Calu3 (cell line): ENCODE results near the gene CHST12. TPM values are rescaled to one million over a fixed set of nuclear protein-coding genes. Genes with fewer than 3 reads are reported as not detected.

Source experiments
- BruUV-seq: library from RNA; stranded (reverse); fragments of 400-500 nt; replicated peaks from 2 replicates; lab custom pipeline; 2021; lab: Mats Ljungman, UMichigan
- CTCF ChIA-PET: fragments of 300-600 bp; sonication (Branson Sonifier 250); formaldehyde crosslinking; loops from one replicate; lab custom pipeline; 2022; ENCODE audit warnings: antibody characterized with exemption; lab: Charles Lee
- DNase-seq: peaks from one replicate; pipeline ENCODE4 v3.0.0; 2022
- H3K27ac Mint-ChIP-seq: one replicate; pipeline ENCODE4 v1.8.0; 2022; ENCODE audit warnings: mixed read lengths; ENCODE audit not compliant: unreplicated experiment
- H3K27me3 Mint-ChIP-seq: one replicate; pipeline ENCODE4 v1.8.0; 2022; ENCODE audit warnings: mixed read lengths; ENCODE audit not compliant: unreplicated experiment
- H3K36me3 Mint-ChIP-seq: one replicate; pipeline ENCODE4 v1.8.0; 2022; ENCODE audit warnings: mild to moderate bottlenecking, moderate library complexity, mixed read lengths; ENCODE audit not compliant: insufficient read depth, unreplicated experiment
- H3K4me1 Mint-ChIP-seq: one replicate; pipeline ENCODE4 v1.8.0; 2022; ENCODE audit warnings: mild to moderate bottlenecking, low read depth, mixed read lengths; ENCODE audit not compliant: unreplicated experiment
- H3K4me3 Mint-ChIP-seq: one replicate; pipeline ENCODE4 v1.8.0; 2022; ENCODE audit warnings: mild to moderate bottlenecking, low read depth, moderate library complexity, mixed read lengths; ENCODE audit not compliant: unreplicated experiment
- H3K9me3 Mint-ChIP-seq: one replicate; pipeline ENCODE4 v1.8.0; 2022; ENCODE audit warnings: low read depth, mixed read lengths; ENCODE audit not compliant: unreplicated experiment
- CTCF ChIP-seq: fragments of 200-600 bp; IDR thresholded peaks from one replicate; pipeline ENCODE4 v1.8.0; 2022; ENCODE audit warnings: antibody characterized with exemption; ENCODE audit not compliant: unreplicated experiment
- intact Hi-C: fragments of 100-400 bp; cut with micrococcal nuclease; formaldehyde crosslinking; loops from one replicate; pipeline ENCODE4 v1.10.0; 2022; ENCODE audit not compliant: unreplicated experiment
- total RNA-seq: library from RNA; stranded (reverse); gene quantifications from 2 replicates; pipeline ENCODE4 v1.2.3, GENCODE V29; 2022

Gene CHST12
- total RNA-seq, 1 experiment from 2014 or later = 21.2 TPM

DNA sequence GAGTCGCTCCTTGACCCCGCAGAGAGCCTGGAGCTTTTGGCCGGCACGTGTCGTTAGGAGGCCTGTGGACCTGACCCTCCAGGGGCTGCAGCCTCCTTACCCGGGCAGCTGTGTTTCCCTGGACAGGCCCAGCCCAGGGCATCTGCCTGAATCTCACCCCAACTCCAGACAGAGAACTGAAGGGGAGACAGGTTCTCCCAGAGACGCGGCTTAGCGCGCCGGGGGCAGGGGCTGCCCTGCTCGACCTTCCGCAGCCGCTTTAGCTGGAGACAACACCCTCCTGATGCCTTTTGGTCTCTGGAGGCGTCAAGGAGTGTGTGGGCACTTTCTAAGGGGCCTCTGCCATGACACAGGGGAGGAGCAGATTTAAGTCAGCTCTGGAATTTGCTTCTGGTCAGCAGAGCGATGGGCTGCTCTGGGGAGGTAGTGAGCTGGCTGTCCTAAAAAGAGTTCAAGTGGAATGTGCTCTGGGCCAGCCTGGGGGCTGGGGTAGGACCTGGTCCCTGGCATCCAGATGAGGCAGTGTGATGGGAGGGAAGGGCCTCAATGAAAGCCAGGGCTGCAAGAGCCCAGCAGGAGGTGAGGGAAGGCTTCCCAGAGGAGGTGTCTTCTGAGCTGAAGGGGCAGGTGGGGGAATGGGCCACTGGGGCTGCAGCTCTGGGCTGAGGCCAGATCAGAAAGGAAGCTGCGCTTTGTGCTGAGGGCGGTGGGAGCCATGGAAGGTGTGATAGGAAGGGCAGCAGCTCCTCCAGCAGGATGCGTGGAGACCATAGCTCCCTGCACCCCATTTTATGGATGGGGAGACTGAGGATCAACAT, 67.0 kb downstream of the CHST12 start:
- CTCF ChIA-PET = interaction anchor here (0.5 to 3.8 kb wide), 7 partner anchors 13 to 588 kb away, joined by 3 to 69 read pairs (median 5); no protein-coding TSS in a partner anchor
- no peak for TF ChIP-seq CTCF
- H3K36me3 Mint-ChIP-seq = peaks cover 4% of the 10 kb centered on the region
- H3K27me3 Mint-ChIP-seq = peaks cover 24% of the 10 kb centered on the region
- H3K9me3 Mint-ChIP-seq = no peaks in the 10 kb centered on the region
- no peak for DNase-seq
- intact Hi-C loops = no loop called here
- H3K4me3 Mint-ChIP-seq = no peak overlapping the region
- H3K4me1 Mint-ChIP-seq = peaks cover 20% of the 10 kb centered on the region
- H3K27ac Mint-ChIP-seq = no peak overlapping the region
- no TSS peak for BruUV-seq

DNA sequence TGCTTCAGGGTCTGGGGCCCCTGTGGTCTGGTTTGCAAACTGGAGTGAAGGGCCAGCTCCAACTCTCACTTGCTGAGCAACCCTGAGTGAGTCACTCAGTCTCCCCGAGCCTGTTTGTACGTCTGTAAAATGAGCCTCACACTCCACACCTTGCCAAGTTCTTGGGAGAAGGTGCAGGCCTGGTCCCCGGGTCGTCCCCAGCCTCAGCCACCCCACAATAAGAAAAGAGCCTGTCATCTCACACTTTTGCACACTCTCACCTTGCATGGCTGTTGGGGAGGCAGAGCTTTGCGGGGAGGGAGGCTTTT, 67.6 kb downstream of the CHST12 start:
- TF ChIP-seq CTCF = no peak
- H3K4me1 Mint-ChIP-seq = peaks cover 20% of the 10 kb centered on the region
- peaks cover 4% of the 10 kb centered on the region for H3K36me3 Mint-ChIP-seq
- CTCF ChIA-PET = interaction anchor here (0.5 to 3.8 kb wide), 6 partner anchors 13 to 588 kb away, joined by 3 to 69 read pairs (median 4); no protein-coding TSS in a partner anchor
- BruUV-seq = no TSS peak
- H3K9me3 Mint-ChIP-seq = no peaks in the 10 kb centered on the region
- H3K27me3 Mint-ChIP-seq = peaks cover 24% of the 10 kb centered on the region
- no peak overlapping the region for H3K4me3 Mint-ChIP-seq
- H3K27ac Mint-ChIP-seq = no peak overlapping the region
- intact Hi-C loops = no loop called here
- DNase-seq = no peak

- Mint-ChIP-seq H3K4me3 (no peak overlapping the region), H3K27ac (no peak overlapping the region), H3K4me1 (peaks cover 20% of the 10 kb centered on the region), H3K36me3 (peaks cover 4% of the 10 kb centered on the region), H3K27me3 (peaks cover 24% of the 10 kb centered on the region), H3K9me3 (no peaks in the 10 kb centered on the region)
- no peak for TF ChIP-seq CTCF
- DNase-seq = no peak
- BruUV-seq = no TSS peak
- CTCF ChIA-PET = no interaction called here
- intact Hi-C loops = no loop called here
Observed at GRCh38 chr7:2471396-2471795, 68.0 kb downstream of the CHST12 start.

DNA sequence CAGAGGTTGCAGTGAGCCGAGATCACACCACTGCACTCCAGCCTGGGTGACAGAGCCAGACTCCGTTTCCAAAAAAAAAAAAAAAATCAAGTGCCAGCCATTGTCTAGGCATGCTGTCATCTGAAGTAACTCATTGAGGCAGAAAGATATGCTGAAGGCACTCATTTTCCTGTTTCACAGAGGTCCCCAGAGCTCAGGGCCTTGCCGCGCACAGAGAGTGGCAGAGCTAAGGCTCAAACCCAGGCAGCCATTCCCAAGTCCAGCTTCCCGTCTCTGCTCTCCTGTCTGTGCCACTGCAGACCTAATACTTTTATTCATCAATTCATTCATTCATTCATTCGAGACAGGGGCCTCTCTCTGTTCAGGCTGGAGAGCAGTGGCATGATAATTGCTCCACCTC, 69.3 kb downstream of the CHST12 start:
- CTCF ChIA-PET = interaction anchor here (0.6 to 0.7 kb wide), 3 partner anchors 810 to 1092 kb away, joined by 3 to 4 read pairs (median 3); no protein-coding TSS in a partner anchor
- peaks cover 29% of the 10 kb centered on the region for H3K4me1 Mint-ChIP-seq
- H3K27ac Mint-ChIP-seq = no peak overlapping the region
- H3K36me3 Mint-ChIP-seq = peaks cover 4% of the 10 kb centered on the region
- no peaks in the 10 kb centered on the region for H3K9me3 Mint-ChIP-seq
- no peak overlapping the region for H3K4me3 Mint-ChIP-seq
- H3K27me3 Mint-ChIP-seq = peaks cover 36% of the 10 kb centered on the region
- intact Hi-C loops = no loop called here
- no TSS peak for BruUV-seq
- DNase-seq = no peak
- TF ChIP-seq CTCF = no peak
